IPS-NIHi11 (cell line): Measurements from ENCODE around the gene CBLL1.

Experiments
- DNase-seq: peaks from one replicate; pipeline ENCODE4 v3.0.0; 2012; ENCODE audit warnings: mixed read lengths, low spot score

Gene CBLL1

GRCh38 chr7:107742678-107743566 lies 1.0 kb upstream of the CBLL1 start:
- DNase-seq = peak; percentile 59

- DNase-seq = no peak
Measured at GRCh38 chr7:107744345-107744750, 406 bp downstream of the CBLL1 start.

- DNase-seq = no peak
Measured at GRCh38 chr7:107746006-107746405, 2.1 kb downstream of the CBLL1 start.

- DNase-seq = no peak
Measured at GRCh38 chr7:107751113-107751512, 7.2 kb downstream of the CBLL1 start.

GRCh38 chr7:107754642-107755041 lies 10.7 kb downstream of the CBLL1 start:
- no peak for DNase-seq

GRCh38 chr7:107758667-107759066 lies 14.7 kb downstream of the CBLL1 start:
- no peak for DNase-seq

GRCh38 chr7:107767391-107767790 lies 23.4 kb downstream of the CBLL1 start:
- DNase-seq = no peak

GRCh38 chr7:107768263-107768662 lies 24.3 kb downstream of the CBLL1 start:
- DNase-seq = no peak

- DNase-seq = no peak
Measured at GRCh38 chr7:107773027-107773426, 29.1 kb downstream of the CBLL1 start.

- no peak for DNase-seq
Measured at GRCh38 chr7:107777702-107778101, 33.8 kb downstream of the CBLL1 start.

GRCh38 chr7:107778283-107778682 lies 34.3 kb downstream of the CBLL1 start:
- no peak for DNase-seq

- no peak for DNase-seq
Measured at GRCh38 chr7:107779647-107780099, 35.7 kb downstream of the CBLL1 start.

- no peak for DNase-seq
Measured at GRCh38 chr7:107782374-107782773, 38.4 kb downstream of the CBLL1 start.

- DNase-seq = no peak
Measured at GRCh38 chr7:107783648-107784047, 39.7 kb downstream of the CBLL1 start.

GRCh38 chr7:107785170-107785569 lies 41.2 kb downstream of the CBLL1 start:
- DNase-seq = no peak

- no peak for DNase-seq
Measured at GRCh38 chr7:107785926-107786325, 42.0 kb downstream of the CBLL1 start.

- no peak for DNase-seq
Measured at GRCh38 chr7:107788216-107788615, 44.3 kb downstream of the CBLL1 start.

GRCh38 chr7:107788662-107789061 lies 44.7 kb downstream of the CBLL1 start:
- no peak for DNase-seq

- DNase-seq = no peak
Measured at GRCh38 chr7:107789647-107790046, 45.7 kb downstream of the CBLL1 start.

- DNase-seq = no peak
Measured at GRCh38 chr7:107792364-107792763, 48.4 kb downstream of the CBLL1 start.

GRCh38 chr7:107799647-107800264 lies 55.8 kb downstream of the CBLL1 start:
- DNase-seq = no peak

- no peak for DNase-seq
Measured at GRCh38 chr7:107803009-107803610, 59.2 kb downstream of the CBLL1 start, which contains the start of gene SLC26A3. SLC26A3 (minus strand) TSS chr7:107803223; CDS start chr7:107794509, 8,714 bp downstream.

- DNase-seq = no peak
Measured at GRCh38 chr7:107809179-107809578, 65.2 kb downstream of the CBLL1 start.
